MM.1S (cell line): ENCODE data around the gene LCE4A.

ENCODE experiments used
- CTCF ChIP-seq: fragments of 300-600 bp; sonication (generic); IDR thresholded peaks from 2 replicates; pipeline ENCODE4 v1.5.1; 2016; ENCODE audit warnings: antibody characterized with exemption, low read length, mixed read lengths
- EZH2 ChIP-seq: fragments of 300-600 bp; sonication (generic); optimal IDR thresholded peaks from 2 replicates; pipeline ENCODE3; 2017; ENCODE audit warnings: low read depth, mild to moderate bottlenecking, antibody characterized with exemption, low read length, mixed read lengths

DNA sequence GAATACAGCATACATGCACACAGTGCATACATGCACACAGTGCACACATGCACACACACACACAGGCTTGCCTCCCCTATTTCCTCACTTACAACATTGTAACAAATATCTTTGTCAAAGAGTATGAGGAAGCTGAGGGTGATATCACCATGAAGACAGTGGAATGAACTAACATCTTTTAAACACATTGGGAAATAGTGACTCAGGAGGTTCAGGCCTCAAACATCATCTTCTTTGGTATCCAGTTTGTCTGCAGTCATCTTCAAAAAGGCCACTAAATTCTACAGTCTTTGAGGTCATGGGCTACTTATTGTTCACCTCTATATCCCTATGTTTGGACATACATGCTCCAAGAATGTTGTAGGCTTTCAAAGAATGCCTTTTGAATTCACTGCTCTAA, 24.1 kb upstream of the LCE4A start:
- TF ChIP-seq CTCF (no peak), EZH2 (no peak)
